H9 (cell line): Measurements from ENCODE around the gene ABHD12. TPM values are rescaled to one million over a fixed set of nuclear protein-coding genes. Genes with fewer than 3 reads are reported as not detected.

Source experiments
- DNase-seq: peaks from one replicate; pipeline ENCODE4 v3.0.0-alpha.2; 2017
- H2AFZ ChIP-seq: one replicate; pipeline ENCODE4 v1.6.1; 2013; ENCODE audit warnings: mild to moderate bottlenecking, low read length, control low read depth, moderate library complexity
- H2AK5ac ChIP-seq: 2 replicates; pipeline ENCODE4 v1.6.1; 2013; ENCODE audit warnings: low read length, control low read depth, mixed read lengths; ENCODE audit not compliant: insufficient read length
- H2BK120ac ChIP-seq: one replicate; pipeline ENCODE4 v1.6.1; 2013; ENCODE audit warnings: low read depth, mild to moderate bottlenecking, low read length, control low read depth, inconsistent platforms; ENCODE audit not compliant: poor library complexity, severe bottlenecking
- H2BK12ac ChIP-seq: 2 replicates; pipeline ENCODE4 v1.6.1; 2013; ENCODE audit warnings: low read length, control low read depth, mixed read lengths, low read depth; ENCODE audit not compliant: insufficient read length
- H2BK15ac ChIP-seq: 2 replicates; pipeline ENCODE4 v1.6.1; 2013; ENCODE audit warnings: low read depth, low read length, control low read depth
- H2BK20ac ChIP-seq: one replicate; pipeline ENCODE4 v1.6.1; 2013; ENCODE audit warnings: low read depth, mild to moderate bottlenecking, low read length, control low read depth, inconsistent platforms; ENCODE audit not compliant: poor library complexity, severe bottlenecking
- H2BK5ac ChIP-seq: 2 replicates; pipeline ENCODE4 v1.6.1; 2013; ENCODE audit warnings: low read length, control low read depth, mixed read lengths; ENCODE audit not compliant: insufficient read length
- H3K14ac ChIP-seq: 2 replicates; pipeline ENCODE4 v1.6.1; 2013; ENCODE audit warnings: low read length, control low read depth; ENCODE audit not compliant: insufficient read depth
- H3K18ac ChIP-seq: 2 replicates; pipeline ENCODE4 v1.6.1; 2013; ENCODE audit warnings: low read depth, mild to moderate bottlenecking, mixed read lengths, low read length, control low read depth; ENCODE audit not compliant: insufficient read length
- H3K23ac ChIP-seq: 2 replicates; pipeline ENCODE4 v1.6.1; 2013; ENCODE audit warnings: low read length, control low read depth, mixed read lengths, low read depth; ENCODE audit not compliant: insufficient read length
- H3K23me2 ChIP-seq: 2 replicates; pipeline ENCODE4 v1.6.1; 2013; ENCODE audit warnings: low read depth, mild to moderate bottlenecking, mixed read lengths, low read length, control low read depth; ENCODE audit not compliant: insufficient read length, poor library complexity, severe bottlenecking
- H3K27ac ChIP-seq: 2 replicates; pipeline ENCODE4 v1.5.1; 2013; ENCODE audit warnings: low read length, control low read depth, mixed read lengths, low read depth; ENCODE audit not compliant: insufficient read length
- H3K27me3 ChIP-seq: 2 replicates; pipeline ENCODE4 v1.6.1; 2013; ENCODE audit warnings: low read length, control low read depth, inconsistent platforms; ENCODE audit not compliant: insufficient read depth
- H3K4ac ChIP-seq: 2 replicates; pipeline ENCODE4 v1.6.1; 2013; ENCODE audit warnings: low read depth, mild to moderate bottlenecking, control low read depth, inconsistent platforms, low read length, moderate library complexity
- H3K4me1 ChIP-seq: 2 replicates; pipeline ENCODE4 v1.6.1; 2013; ENCODE audit warnings: low read length, control low read depth, inconsistent platforms; ENCODE audit not compliant: insufficient read depth
- H3K4me2 ChIP-seq: 2 replicates; pipeline ENCODE4 v1.6.1; 2013; ENCODE audit warnings: low read length, control low read depth, mixed read lengths; ENCODE audit not compliant: insufficient read length, insufficient read depth
- H3K56ac ChIP-seq: 2 replicates; pipeline ENCODE4 v1.6.1; 2013; ENCODE audit warnings: low read depth, mild to moderate bottlenecking, mixed read lengths, low read length, control low read depth; ENCODE audit not compliant: insufficient read length
- H3K79me1 ChIP-seq: 2 replicates; pipeline ENCODE4 v1.6.1; 2013; ENCODE audit warnings: low read depth, mild to moderate bottlenecking, moderate library complexity, low read length, control low read depth, inconsistent platforms; ENCODE audit not compliant: insufficient read depth, poor library complexity, severe bottlenecking
- H3K79me2 ChIP-seq: 2 replicates; pipeline ENCODE4 v1.6.1; 2013; ENCODE audit warnings: low read length, control low read depth, inconsistent platforms; ENCODE audit not compliant: insufficient read depth
- H3K9ac ChIP-seq: 2 replicates; pipeline ENCODE4 v1.6.1; 2013; ENCODE audit warnings: low read length, control low read depth, mixed read lengths; ENCODE audit not compliant: insufficient read length; ENCODE audit errors: extremely low read depth
- H3K9me3 ChIP-seq: one replicate; pipeline ENCODE4 v1.6.1; 2013; ENCODE audit warnings: low read depth, low read length, inconsistent platforms; ENCODE audit not compliant: control insufficient read depth
- H3T11ph ChIP-seq: one replicate; pipeline ENCODE4 v1.6.1; 2013; ENCODE audit warnings: mild to moderate bottlenecking, low read length, control low read depth, inconsistent platforms
- H4K20me1 ChIP-seq: one replicate; pipeline ENCODE4 v1.6.1; 2013; ENCODE audit not compliant: control insufficient read depth, insufficient read length, insufficient read depth
- H4K5ac ChIP-seq: 2 replicates; pipeline ENCODE4 v1.6.1; 2013; ENCODE audit warnings: low read depth, mild to moderate bottlenecking, mixed read lengths, low read length, control low read depth; ENCODE audit not compliant: insufficient read length
- H4K8ac ChIP-seq: replicated peaks from 2 replicates; pipeline ENCODE4 v1.6.1; 2013; ENCODE audit warnings: low read length, control low read depth, mixed read lengths, low read depth; ENCODE audit not compliant: insufficient read length
- H4K91ac ChIP-seq: 2 replicates; pipeline ENCODE4 v1.6.1; 2013; ENCODE audit warnings: low read depth, mild to moderate bottlenecking, moderate library complexity, mixed read lengths, low read length, control low read depth; ENCODE audit not compliant: insufficient read length
- H3K27ac Mint-ChIP-seq, 3 experiments: 2 replicates in 2 of 3; 3 replicates in 1 of 3; pipeline ENCODE4 v1.8.0; 2020 to 2021; ENCODE audit warnings: mixed read lengths in 3 of 3, mild to moderate bottlenecking in 1 of 3, moderate library complexity in 1 of 3
- H3K27me3 Mint-ChIP-seq: 2 replicates; pipeline ENCODE4 v1.8.0; 2021; ENCODE audit warnings: low read depth, mild to moderate bottlenecking, moderate library complexity, mixed read lengths
- H3K36me3 Mint-ChIP-seq, 3 experiments: 2 replicates in 2 of 3; 3 replicates in 1 of 3; pipeline ENCODE4 v1.8.0; 2020 to 2021; ENCODE audit warnings: low read depth in 3 of 3, mixed read lengths in 3 of 3; ENCODE audit not compliant: insufficient read depth in 1 of 3
- H3K4me1 Mint-ChIP-seq, 2 experiments: 2 replicates each; pipeline ENCODE4 v1.8.0; 2020; ENCODE audit warnings: mixed read lengths in 2 of 2
- H3K4me3 Mint-ChIP-seq, 2 experiments: 2 replicates in 1 of 2; 3 replicates in 1 of 2; pipeline ENCODE4 v1.8.0; 2020 to 2021; ENCODE audit warnings: mild to moderate bottlenecking in 2 of 2, mixed read lengths in 2 of 2, moderate library complexity in 1 of 2
- H3K9me3 Mint-ChIP-seq, 2 experiments: 2 replicates in 1 of 2; 3 replicates in 1 of 2; pipeline ENCODE4 v1.8.0; 2020; ENCODE audit warnings: mild to moderate bottlenecking in 2 of 2, mixed read lengths in 2 of 2, moderate library complexity in 1 of 2
- WGBS: extraction: QIAGEN DNeasy Blood & Tissue Kit; methylation state at CpG from one replicate; pipeline ENCODE4 v1.1.7; 2013; ENCODE audit warnings: missing lambda C conversion rate, low lambda C conversion rate, mixed read lengths; ENCODE audit not compliant: insufficient read length; ENCODE audit errors: extremely low coverage; 5-methylcytosine and 5-hydroxymethylcytosine counted together
- total RNA-seq: library from RNA; stranded (reverse); gene quantifications from 2 replicates; pipeline ENCODE4 v1.2.1, GENCODE V29; 2021
- TF ChIP-seq, protein P1 (sequence below): fragments of 200-600 bp; sonication (generic); conservative IDR thresholded peaks from 3 replicates; pipeline ENCODE4 v1.8.0; 2021; ENCODE audit warnings: antibody characterized with exemption, mild to moderate bottlenecking

Gene ABHD12
- total RNA-seq, 1 experiment from 2014 or later = 54.4 TPM

DNA sequence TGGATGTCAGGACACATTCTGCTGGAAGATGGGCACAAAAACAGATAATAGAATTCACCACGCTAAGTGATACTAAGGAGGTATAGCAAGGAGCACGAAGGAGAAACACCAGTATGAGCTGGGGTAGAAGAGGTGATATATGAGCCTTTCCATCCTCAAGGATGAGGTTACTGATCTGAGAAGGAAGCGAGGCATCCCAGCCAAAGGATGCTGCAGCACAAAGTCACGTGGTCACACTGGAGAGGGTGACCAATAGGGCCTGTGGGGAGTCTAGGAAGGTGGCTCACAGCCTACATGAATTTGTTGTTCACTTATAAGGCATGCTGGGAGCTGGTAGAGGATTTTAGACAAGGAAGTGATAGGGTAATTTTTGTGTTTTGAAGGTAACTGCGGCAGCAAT lies 18.3 kb upstream of the ABHD12 start:
- no peak overlapping the region for H3K4ac ChIP-seq
- Mint-ChIP-seq H3K4me1 (peaks cover 16% of the 10 kb centered on the region in 2 experiments), H3K4me3 (peak overlapping the region; percentile 91 to 94), H3K36me3 (peaks cover 18 to 31% (median 25%) of the 10 kb centered on the region in 3 experiments), H3K27ac (peak overlapping the region; percentile 1 to 85 (median 55); a peak in 6 of 7 replicates), H3K27me3 (no peaks in the 10 kb centered on the region; the same call in 1 of the 2 replicates), H3K9me3 (peaks cover 11 to 15% of the 10 kb centered on the region in 2 experiments)
- H4K20me1 ChIP-seq = no peaks in the 10 kb centered on the region
- peaks cover 2% of the 10 kb centered on the region for H3K23me2 ChIP-seq
- H2BK15ac ChIP-seq = no peak overlapping the region
- no peak overlapping the region for H3K14ac ChIP-seq
- H2BK5ac ChIP-seq = no peak overlapping the region
- TF ChIP-seq, protein P1, sequence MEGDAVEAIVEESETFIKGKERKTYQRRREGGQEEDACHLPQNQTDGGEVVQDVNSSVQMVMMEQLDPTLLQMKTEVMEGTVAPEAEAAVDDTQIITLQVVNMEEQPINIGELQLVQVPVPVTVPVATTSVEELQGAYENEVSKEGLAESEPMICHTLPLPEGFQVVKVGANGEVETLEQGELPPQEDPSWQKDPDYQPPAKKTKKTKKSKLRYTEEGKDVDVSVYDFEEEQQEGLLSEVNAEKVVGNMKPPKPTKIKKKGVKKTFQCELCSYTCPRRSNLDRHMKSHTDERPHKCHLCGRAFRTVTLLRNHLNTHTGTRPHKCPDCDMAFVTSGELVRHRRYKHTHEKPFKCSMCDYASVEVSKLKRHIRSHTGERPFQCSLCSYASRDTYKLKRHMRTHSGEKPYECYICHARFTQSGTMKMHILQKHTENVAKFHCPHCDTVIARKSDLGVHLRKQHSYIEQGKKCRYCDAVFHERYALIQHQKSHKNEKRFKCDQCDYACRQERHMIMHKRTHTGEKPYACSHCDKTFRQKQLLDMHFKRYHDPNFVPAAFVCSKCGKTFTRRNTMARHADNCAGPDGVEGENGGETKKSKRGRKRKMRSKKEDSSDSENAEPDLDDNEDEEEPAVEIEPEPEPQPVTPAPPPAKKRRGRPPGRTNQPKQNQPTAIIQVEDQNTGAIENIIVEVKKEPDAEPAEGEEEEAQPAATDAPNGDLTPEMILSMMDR = no peak
- WGBS = 100% methylated on average over 1 of the region's 5 CpGs
- H3K27ac ChIP-seq = no peak overlapping the region
- no peak overlapping the region for H2BK20ac ChIP-seq
- no peak overlapping the region for H2AK5ac ChIP-seq
- no peak overlapping the region for H4K8ac ChIP-seq
- no peak overlapping the region for H3K9ac ChIP-seq
- no peaks in the 10 kb centered on the region for H3K4me1 ChIP-seq
- H3T11ph ChIP-seq = no peak overlapping the region
- H2AFZ ChIP-seq = no peak overlapping the region
- no peak overlapping the region for H2BK120ac ChIP-seq
- no peaks in the 10 kb centered on the region for H3K27me3 ChIP-seq
- H3K23ac ChIP-seq = no peak overlapping the region
- peaks cover 12% of the 10 kb centered on the region; the same call in 1 of the 2 replicates for H3K79me2 ChIP-seq
- H2BK12ac ChIP-seq = no peak overlapping the region
- no peak overlapping the region for H4K91ac ChIP-seq
- no peak overlapping the region for H3K18ac ChIP-seq
- no peaks in the 10 kb centered on the region for H3K79me1 ChIP-seq
- no peak overlapping the region for H4K5ac ChIP-seq
- DNase-seq = no peak
- peak overlapping the region; percentile 89 for H3K4me2 ChIP-seq
- H3K9me3 ChIP-seq = no peaks in the 10 kb centered on the region
- no peak overlapping the region for H3K56ac ChIP-seq
